Activated CD4-positive, alpha-beta memory T cell treated with anti-CD3 and anti-CD28 coated beads for 36 hours (primary cell): Measurements from ENCODE around the gene SLC15A3. TPM values are rescaled to one million over a fixed set of nuclear protein-coding genes. Genes with fewer than 3 reads are reported as not detected.

Experiments used
- total RNA-seq, 2 experiments: library from RNA; stranded (reverse); gene quantifications; one replicate each; pipeline ENCODE4 v1.2.3, GENCODE V29; 2021

The SLC15A3 gene
- total RNA-seq, 2 experiments from 2014 or later: 1.3 to 1.8 TPM

Other genes starting within 250 kb of the SLC15A3 start
- gene MS4A18, start 227.5 kb downstream of the SLC15A3 start, total RNA-seq: not detected
- gene MS4A15, start 195.3 kb downstream of the SLC15A3 start, total RNA-seq: not detected
- gene MS4A10, start 166.8 kb downstream of the SLC15A3 start, total RNA-seq: not detected
- 10 to 100 TPM; 40.6 to 42.1 TPM for gene CCDC86, start 110.1 kb downstream of the SLC15A3 start, total RNA-seq
- gene PTGDR2, start 96.2 kb downstream of the SLC15A3 start, total RNA-seq: under 1 TPM; 0.33 to 0.36 TPM
- not detected for gene ZP1, start 84.6 kb downstream of the SLC15A3 start, total RNA-seq
- gene PRPF19, start 45.6 kb downstream of the SLC15A3 start, total RNA-seq: 100 to 1,000 TPM; 127 to 139 TPM
- gene TMEM109, start 38.0 kb downstream of the SLC15A3 start, total RNA-seq: 100 to 1,000 TPM; 101 to 106 TPM
- 1 to 10 TPM; 3.3 to 5.7 TPM for gene TMEM132A, start 27.7 kb downstream of the SLC15A3 start, total RNA-seq
- 100 to 1,000 TPM; 271 to 279 TPM for gene CD6, start 19.5 kb upstream of the SLC15A3 start, total RNA-seq
- gene CD5, start 150.3 kb upstream of the SLC15A3 start, total RNA-seq: 100 to 1,000 TPM; 302 to 306 TPM
- gene VPS37C, start 209.2 kb upstream of the SLC15A3 start, total RNA-seq: 1 to 10 TPM; 9.0 TPM